GM20000 (cell line): ENCODE results near the gene NEDD9.

Experiments
- DNase-seq: peaks from one replicate; pipeline ENCODE4 v3.0.0; 2012; ENCODE audit warnings: low spot score
- CTCF ChIP-seq: IDR thresholded peaks from 2 replicates; pipeline ENCODE4 v1.5.1; 2012; ENCODE audit warnings: mild to moderate bottlenecking, control low read depth; ENCODE audit errors: extremely low read depth, missing control alignments

NEDD9 gene

GRCh38 chr6:11232770-11233626, 530 bp upstream of the NEDD9 start:
- no peak for TF ChIP-seq CTCF
- DNase-seq: no peak

- no peak for TF ChIP-seq CTCF
- DNase-seq: no peak
Measured at GRCh38 chr6:11231564-11232192, 790 bp downstream of the NEDD9 start.

- no peak for TF ChIP-seq CTCF
- no peak for DNase-seq
Measured at GRCh38 chr6:11231108-11231463, 1.4 kb downstream of the NEDD9 start.

- DNase-seq: no peak
- no peak for TF ChIP-seq CTCF
Measured at GRCh38 chr6:11230158-11231107, 2.0 kb downstream of the NEDD9 start.

GRCh38 chr6:11229655-11230046, 2.8 kb downstream of the NEDD9 start:
- no peak for TF ChIP-seq CTCF
- DNase-seq: no peak

- TF ChIP-seq CTCF: no peak
- DNase-seq: no peak
Measured at GRCh38 chr6:11228935-11229654, 3.4 kb downstream of the NEDD9 start.
